HFFc6 (cell line): Measurements from ENCODE around the gene BCL2L13. TPM values are rescaled to one million over a fixed set of nuclear protein-coding genes. Genes with fewer than 3 reads are reported as not detected.
"Not testable (repeated sequence)": the region's sequence is repeated elsewhere in the genome, so short reads cannot be mapped to it uniquely, and the experiment has no call there.

Source experiments
- DNase-seq: peaks from one replicate; pipeline ENCODE4 v3.0.0-alpha.2; 2018
- H3K27ac Mint-ChIP-seq: 2 replicates; pipeline ENCODE4 v1.8.0; 2020; ENCODE audit warnings: mild to moderate bottlenecking, mixed read lengths
- H3K27me3 Mint-ChIP-seq: 2 replicates; pipeline ENCODE4 v1.8.0; 2021; ENCODE audit warnings: mild to moderate bottlenecking, moderate library complexity, mixed read lengths; ENCODE audit not compliant: insufficient read depth
- H3K36me3 Mint-ChIP-seq: 2 replicates; pipeline ENCODE4 v1.8.0; 2021; ENCODE audit warnings: low read depth, mixed read lengths
- H3K4me1 Mint-ChIP-seq: 2 replicates; pipeline ENCODE4 v1.8.0; 2020; ENCODE audit warnings: low read depth, mixed read lengths
- H3K4me3 Mint-ChIP-seq: 2 replicates; pipeline ENCODE4 v1.8.0; 2020; ENCODE audit warnings: mild to moderate bottlenecking, moderate library complexity, mixed read lengths
- H3K9me3 Mint-ChIP-seq: 2 replicates; pipeline ENCODE4 v1.8.0; 2020; ENCODE audit warnings: mild to moderate bottlenecking, mixed read lengths
- total RNA-seq, 6 experiments: library from RNA; stranded (reverse); fragmentation: NEBNext Ultra II Directional; extraction: Animal tissue kit (Norgen Biotek cat#: 25700); gene quantifications; 2 replicates in 1 of 6; 3 replicates in 5 of 6; pipeline ENCODE4 v1.2.3, GENCODE V29; 2021
- TF ChIP-seq, protein P1 (sequence below): fragments of 200-600 bp; sonication (generic); IDR thresholded peaks from 2 replicates; pipeline ENCODE4 v1.5.0; 2021; ENCODE audit warnings: antibody characterized with exemption, mild to moderate bottlenecking

The BCL2L13 gene
- total RNA-seq, 6 experiments from 2014 or later, result 46.7 to 53.1 (median 49.7) TPM

DNA sequence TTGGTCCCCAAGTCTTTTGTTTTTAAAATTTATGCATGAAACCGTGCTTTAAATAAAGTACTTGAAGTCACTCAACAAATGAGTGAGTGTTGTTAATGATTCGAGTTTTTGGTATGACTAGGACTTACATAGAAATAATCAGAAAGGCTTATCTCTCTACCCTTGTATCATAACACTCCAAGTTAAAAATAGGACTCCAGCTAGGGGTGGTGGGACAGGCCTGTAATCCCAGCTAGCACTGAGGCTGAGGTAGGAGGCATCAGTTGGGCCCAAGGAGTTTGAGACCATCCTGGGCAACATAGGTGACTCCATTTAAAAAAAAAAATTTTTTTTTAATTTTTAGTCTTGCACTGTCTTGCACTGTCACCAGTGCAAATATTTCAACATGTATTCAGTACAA lies 55.6 kb downstream of the BCL2L13 start:
- Mint-ChIP-seq H3K4me3 (no peak overlapping the region), H3K27me3 (no peaks in the 10 kb centered on the region), H3K9me3 (no peaks in the 10 kb centered on the region), H3K4me1 (peaks cover 12% of the 10 kb centered on the region), H3K36me3 (peaks cover 15% of the 10 kb centered on the region; the same call in 1 of the 2 replicates), H3K27ac (no peak overlapping the region)
- TF ChIP-seq, protein P1, sequence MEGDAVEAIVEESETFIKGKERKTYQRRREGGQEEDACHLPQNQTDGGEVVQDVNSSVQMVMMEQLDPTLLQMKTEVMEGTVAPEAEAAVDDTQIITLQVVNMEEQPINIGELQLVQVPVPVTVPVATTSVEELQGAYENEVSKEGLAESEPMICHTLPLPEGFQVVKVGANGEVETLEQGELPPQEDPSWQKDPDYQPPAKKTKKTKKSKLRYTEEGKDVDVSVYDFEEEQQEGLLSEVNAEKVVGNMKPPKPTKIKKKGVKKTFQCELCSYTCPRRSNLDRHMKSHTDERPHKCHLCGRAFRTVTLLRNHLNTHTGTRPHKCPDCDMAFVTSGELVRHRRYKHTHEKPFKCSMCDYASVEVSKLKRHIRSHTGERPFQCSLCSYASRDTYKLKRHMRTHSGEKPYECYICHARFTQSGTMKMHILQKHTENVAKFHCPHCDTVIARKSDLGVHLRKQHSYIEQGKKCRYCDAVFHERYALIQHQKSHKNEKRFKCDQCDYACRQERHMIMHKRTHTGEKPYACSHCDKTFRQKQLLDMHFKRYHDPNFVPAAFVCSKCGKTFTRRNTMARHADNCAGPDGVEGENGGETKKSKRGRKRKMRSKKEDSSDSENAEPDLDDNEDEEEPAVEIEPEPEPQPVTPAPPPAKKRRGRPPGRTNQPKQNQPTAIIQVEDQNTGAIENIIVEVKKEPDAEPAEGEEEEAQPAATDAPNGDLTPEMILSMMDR, result no peak
- no peak for DNase-seq

DNA sequence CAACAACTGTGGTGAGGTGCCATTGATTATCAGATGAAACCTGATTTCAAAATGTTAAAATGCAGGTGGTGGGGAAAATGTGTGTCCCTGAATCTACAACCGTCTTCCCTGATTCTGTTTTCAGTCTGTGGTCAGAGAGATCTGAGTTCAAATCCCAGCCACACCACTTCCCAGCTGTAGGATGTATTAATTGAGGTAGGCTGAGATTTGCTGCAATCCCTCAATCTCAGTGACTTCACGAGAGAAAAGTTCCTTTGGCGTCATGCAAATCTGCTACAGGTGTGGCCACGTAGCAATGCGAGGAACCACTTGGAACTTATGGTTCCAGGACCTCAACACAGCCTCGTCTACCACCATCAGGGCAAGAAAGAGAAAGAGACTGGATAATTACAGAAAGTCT lies 56.2 kb downstream of the BCL2L13 start:
- no peaks in the 10 kb centered on the region for H3K27me3 Mint-ChIP-seq
- no peak overlapping the region for H3K4me3 Mint-ChIP-seq
- TF ChIP-seq, protein P1, result no peak
- peaks cover 15% of the 10 kb centered on the region; the same call in 1 of the 2 replicates for H3K36me3 Mint-ChIP-seq
- no peaks in the 10 kb centered on the region for H3K9me3 Mint-ChIP-seq
- no peak overlapping the region for H3K27ac Mint-ChIP-seq
- peaks cover 16% of the 10 kb centered on the region for H3K4me1 Mint-ChIP-seq
- no peak for DNase-seq

DNA sequence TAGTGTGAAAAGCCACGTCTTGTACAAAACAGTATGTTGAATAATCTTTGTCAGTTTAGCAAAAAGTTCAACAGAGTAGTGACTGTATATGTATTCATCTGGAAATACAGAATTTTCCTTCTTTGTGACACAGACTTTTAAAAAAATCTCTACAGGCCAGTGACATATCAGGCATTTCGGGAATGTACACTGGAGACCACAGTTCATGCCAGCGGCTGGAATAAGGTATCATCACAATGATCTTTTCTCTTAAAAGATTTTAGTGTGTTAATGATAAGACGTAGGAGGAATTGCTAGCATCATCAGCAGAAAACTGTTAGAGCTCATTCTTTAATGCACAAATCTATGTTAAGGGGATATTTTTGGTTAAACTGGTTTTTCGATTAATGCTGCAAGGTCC lies 57.4 kb downstream of the BCL2L13 start:
- Mint-ChIP-seq H3K27me3 (no peaks in the 10 kb centered on the region), H3K36me3 (peaks cover 15% of the 10 kb centered on the region; the same call in 1 of the 2 replicates), H3K27ac (no peak overlapping the region), H3K4me1 (peaks cover 28% of the 10 kb centered on the region), H3K9me3 (no peaks in the 10 kb centered on the region), H3K4me3 (no peak overlapping the region)
- no peak for DNase-seq
- TF ChIP-seq, protein P1, result no peak

DNA sequence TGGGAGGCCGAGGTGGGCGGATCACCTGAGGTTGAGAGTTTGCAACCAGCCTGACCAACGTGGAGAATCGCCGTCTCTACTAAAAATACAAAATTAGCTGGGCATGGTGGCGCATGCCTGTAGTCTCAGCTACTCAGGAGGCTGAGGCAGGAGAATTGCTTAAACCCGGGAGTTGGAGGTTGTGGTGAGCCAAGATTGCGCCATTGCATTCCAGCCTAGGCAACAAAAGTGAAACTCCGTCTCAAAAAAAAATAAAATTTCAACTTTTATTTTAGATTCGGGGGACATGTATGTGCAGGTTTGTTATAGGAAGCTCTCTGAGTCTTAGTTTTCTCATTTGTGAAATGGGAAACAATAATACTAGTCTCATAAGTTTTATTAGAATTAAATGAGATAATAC lies 58.6 kb downstream of the BCL2L13 start:
- not testable (repeated sequence) for H3K27me3 Mint-ChIP-seq, DNase-seq, H3K27ac Mint-ChIP-seq, H3K9me3 Mint-ChIP-seq, H3K4me3 Mint-ChIP-seq
- H3K36me3 Mint-ChIP-seq, result peaks cover 15% of the 10 kb centered on the region; the same call in 1 of the 2 replicates
- H3K4me1 Mint-ChIP-seq, result peaks cover 30% of the 10 kb centered on the region

DNA sequence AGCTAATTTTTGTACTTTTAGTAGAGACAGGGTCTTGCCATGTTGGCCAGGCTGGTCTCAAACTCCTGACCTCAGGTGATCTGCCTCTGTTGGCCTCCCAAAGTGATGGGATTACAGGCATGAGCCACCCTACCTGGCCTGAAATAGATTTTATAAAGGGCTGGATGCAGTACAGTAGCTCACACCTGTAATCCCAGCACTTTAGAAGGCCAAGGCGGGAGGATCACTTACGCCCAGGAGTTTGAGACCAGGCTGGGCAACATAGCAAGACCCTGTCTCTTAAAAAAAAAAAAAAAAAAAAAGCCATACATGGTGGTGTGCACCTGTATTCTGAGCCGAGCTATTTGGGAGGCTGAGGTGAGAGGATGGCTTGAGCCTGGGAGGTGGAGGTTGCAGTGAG lies 59.7 kb downstream of the BCL2L13 start:
- H3K4me1 Mint-ChIP-seq, result peaks cover 30% of the 10 kb centered on the region
- not testable (repeated sequence) for H3K27me3 Mint-ChIP-seq, H3K27ac Mint-ChIP-seq, DNase-seq, H3K4me3 Mint-ChIP-seq, H3K9me3 Mint-ChIP-seq
- H3K36me3 Mint-ChIP-seq, result peaks cover 16% of the 10 kb centered on the region

DNA sequence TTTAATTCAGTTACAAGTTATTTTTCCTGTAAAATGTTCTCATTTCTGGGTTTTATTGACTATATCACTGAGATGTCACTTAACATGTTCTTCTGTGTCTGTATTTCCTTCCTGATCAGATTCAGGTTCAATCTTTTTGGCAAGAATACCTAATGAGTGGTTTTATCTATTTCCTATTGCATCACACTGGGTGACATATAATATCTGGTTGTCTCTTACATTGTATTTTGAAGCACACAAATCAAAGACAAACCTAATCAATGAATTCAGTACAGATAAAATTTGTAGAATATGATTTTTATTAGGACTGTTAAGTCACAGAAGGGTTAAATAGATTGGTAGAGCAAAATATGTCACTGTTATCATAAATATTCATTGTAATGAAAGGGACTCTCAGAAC lies 60.4 kb downstream of the BCL2L13 start:
- Mint-ChIP-seq H3K9me3 (no peaks in the 10 kb centered on the region), H3K4me1 (peaks cover 36% of the 10 kb centered on the region), H3K36me3 (peaks cover 22% of the 10 kb centered on the region), H3K4me3 (no peak overlapping the region), H3K27ac (no peak overlapping the region), H3K27me3 (peaks cover 2% of the 10 kb centered on the region; the same call in 1 of the 2 replicates)
- TF ChIP-seq, protein P1, result no peak
- no peak for DNase-seq
